Stimulated activated CD4-positive, alpha-beta T cell treated with anti-CD3 and anti-CD28 coated beads, Interleukin-15, amount 100 ng/mL, for 48 hours (primary cell): ENCODE data around the gene RAB40C.

ENCODE experiments used
- DNase-seq, 2 donors: peaks; one replicate each; pipeline ENCODE4 v3.0.0-alpha.2; 2020; ENCODE audit warnings: low read depth in 2 of 2

Gene RAB40C

DNA sequence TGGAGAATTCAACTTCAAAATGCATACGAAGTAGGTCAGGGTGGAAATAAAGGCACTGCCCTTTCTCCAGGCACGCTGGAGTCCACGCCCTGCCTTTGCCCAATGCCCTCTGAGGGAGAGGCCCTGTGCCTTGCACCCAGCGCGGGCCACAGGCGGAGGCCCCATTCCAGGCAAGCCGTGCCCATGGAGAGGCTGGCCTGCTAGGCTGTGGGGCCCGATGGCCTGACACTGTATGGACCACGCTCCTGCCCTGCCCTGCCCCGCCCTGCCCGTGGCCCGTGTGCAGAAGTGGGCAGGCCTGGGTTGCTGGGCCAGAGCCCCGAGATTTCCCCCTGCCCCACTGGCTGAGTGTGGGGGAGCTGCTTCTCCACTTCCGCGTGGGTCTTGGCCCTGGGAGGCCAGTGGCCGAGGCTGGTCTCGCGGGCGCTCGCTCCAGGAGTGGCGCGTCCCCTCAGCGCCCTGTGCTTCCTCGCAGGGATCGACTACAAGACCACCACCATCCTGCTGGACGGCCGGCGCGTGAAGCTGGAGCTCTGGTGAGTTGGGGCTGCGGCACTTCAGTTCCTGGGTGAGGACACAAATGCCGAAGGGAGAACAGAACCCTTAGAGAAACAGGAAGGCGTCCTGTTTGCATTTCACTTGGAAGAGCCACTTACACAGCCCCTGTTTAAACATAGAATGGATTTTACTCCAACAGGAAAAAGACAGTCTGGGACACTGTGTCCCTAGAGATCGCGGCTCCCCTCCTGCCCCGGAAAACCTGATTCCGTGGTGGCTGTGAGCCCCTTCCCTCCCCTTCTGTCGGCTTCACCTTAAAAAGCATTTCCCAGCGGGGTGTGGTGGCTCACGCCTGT, 27.1 kb downstream of the RAB40C start:
- DNase-seq, result no peak

DNA sequence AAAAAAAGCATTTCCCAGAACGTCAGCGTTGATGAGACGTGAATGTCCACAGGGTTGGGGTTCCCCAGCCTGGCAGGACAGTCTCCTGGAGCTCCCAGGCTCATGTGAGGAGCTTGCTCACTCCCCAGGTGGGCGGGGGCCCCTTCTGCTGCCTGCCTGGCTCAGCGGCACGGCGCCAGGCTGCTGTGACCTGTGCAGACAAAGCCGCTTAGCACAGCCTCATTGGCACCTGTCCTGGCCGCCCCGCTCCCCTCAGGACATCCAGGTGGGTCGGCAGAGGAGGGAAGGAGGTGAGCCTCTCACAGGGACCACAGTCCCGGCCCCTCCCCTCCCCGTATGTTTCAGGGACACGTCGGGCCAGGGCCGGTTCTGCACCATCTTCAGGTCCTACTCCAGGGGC, 28.0 kb downstream of the RAB40C start:
- no peak for DNase-seq

DNA sequence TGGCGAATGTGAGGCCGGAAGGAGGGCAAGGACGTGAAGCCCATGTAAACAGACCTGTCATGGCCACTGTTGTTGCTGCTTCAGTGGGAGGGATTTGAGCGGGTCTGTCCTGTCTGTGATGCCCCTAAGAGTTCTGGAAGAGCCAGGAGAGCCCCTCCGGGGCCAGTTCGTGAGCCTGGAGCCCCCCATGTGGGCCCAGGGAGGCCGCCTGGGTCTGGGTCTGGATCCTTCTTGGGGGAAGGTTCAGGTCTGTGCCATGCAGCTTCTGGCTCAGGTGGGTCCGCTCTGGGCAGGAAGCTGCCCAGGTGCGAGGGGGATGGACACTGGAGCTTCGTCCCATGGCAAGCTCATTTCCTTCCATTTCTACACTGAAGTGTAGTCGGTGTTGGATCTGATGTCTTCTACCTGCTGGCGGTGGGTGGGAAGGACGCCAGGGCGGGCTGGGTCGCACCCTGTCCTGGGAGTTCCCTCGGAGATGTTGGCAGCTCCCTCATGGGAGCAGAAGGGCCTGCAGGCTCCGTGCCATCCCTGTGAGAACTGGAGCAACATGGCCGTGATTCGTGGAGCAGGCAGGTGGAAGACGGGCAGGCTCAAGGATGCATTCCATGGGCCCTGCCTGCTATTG, 29.7 kb downstream of the RAB40C start:
- no peak for DNase-seq

DNA sequence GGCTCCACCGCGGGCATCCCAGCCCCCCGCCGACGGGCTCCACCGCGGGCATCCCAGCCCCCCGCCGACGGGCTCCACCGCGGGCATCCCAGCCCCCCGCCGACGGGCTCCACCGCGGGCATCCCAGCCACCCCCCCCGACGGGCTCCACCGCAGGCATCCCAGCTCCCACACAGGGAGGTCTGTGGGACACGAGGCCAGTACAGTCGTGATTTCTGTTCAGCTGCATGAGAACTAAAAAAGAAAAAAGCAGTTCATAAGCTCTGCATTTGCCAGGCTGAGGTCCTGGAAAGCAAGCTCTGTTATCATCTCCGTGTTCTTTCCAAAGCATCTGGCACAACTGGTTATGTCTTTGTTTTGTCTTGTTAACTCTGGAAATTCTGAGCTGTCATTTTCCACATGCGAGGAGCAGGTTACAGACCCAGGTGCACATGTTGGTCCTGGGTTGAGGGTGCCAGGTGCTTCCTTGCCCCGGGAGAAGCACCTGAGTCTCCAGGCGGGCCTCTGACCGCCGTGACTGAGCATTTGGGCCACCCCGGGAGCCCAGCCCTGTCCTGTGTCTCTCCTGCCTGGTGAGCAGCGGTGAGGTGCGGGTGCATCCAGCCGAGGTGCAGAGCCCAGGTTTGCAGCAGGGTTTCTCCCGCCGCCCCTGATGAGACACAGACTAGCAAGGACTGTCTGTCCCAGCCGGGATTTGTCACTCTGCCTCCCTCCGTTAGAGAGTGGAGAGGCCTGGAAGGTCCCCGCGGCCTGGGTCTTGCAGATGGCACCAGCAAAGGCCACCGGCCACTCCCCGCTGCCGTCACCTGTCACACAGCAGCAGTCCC, 31.0 kb downstream of the RAB40C start:
- DNase-seq, result no peak

DNA sequence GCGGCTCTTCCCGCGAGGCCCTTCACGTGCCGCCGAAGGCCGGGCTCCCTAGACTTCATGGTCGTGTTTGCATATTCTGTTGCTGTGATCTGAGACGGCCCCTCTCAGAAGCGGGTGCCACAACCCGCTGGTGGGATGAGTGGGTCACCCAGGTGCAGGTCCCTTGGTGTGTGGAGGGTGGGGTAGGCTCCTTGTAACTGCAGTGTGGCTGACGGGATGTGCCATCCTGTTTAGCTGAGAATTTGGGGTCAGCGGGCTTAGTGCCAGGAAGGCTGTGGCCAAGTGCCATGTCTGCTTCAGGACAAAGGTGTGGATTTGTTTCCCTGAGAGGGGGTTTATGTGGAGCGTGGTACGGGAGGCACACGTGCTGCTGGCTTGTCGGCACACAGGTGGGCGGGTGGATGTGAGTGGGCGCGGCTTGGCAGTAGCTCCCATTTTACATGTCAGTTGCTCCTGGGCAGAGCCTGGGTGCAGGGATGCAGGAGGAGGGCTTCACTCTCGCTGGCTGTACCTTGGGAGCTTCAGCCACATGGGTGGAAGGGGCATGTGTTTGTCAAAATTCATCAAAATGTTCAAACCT, 31.8 kb downstream of the RAB40C start:
- no peak for DNase-seq

DNA sequence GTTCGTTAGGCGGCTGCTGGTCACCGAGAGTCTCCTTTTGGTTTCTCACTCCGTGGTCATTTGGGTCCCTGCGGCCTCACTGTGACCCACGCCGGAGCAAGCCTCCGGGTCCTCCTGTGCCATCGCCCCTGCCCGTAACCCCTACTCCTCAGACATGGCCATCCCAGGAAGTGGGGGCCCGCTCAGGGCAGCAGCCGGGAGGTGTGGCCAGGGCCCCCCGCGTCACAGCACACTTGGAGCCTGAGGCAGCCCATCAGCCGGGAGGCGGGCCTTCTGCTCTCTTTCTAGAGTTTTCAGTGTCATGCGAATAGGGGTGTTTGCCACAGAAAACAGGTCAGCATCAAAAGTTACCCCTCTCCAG, 33.0 kb downstream of the RAB40C start:
- DNase-seq, result no peak

DNA sequence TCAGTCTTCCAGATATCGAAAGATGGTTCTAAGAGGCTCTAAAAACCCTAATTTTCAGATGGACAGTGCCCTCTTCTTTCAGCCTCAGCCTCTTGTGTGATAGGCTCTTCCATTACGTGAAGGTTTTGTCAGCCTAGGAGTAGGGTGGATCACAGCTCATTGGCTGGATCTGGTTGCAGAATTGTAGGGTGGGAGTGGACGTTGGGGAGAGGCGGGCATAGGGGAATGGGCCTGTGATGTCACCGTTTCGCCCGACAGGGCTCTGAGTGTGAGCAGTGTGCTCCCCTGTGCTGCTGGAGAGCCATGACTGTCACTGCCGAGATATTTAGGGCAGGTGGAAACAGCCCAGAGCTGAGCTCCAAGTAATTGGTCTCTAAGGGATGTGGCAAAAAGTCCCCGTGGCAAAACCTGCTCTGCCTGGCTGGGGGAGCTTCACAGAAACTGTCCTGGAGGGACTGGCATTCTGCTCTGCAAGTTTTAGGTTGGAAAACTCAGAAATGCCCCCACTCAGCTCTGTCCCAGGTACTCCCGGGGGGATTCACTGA, 34.7 kb downstream of the RAB40C start:
- no peak for DNase-seq

DNA sequence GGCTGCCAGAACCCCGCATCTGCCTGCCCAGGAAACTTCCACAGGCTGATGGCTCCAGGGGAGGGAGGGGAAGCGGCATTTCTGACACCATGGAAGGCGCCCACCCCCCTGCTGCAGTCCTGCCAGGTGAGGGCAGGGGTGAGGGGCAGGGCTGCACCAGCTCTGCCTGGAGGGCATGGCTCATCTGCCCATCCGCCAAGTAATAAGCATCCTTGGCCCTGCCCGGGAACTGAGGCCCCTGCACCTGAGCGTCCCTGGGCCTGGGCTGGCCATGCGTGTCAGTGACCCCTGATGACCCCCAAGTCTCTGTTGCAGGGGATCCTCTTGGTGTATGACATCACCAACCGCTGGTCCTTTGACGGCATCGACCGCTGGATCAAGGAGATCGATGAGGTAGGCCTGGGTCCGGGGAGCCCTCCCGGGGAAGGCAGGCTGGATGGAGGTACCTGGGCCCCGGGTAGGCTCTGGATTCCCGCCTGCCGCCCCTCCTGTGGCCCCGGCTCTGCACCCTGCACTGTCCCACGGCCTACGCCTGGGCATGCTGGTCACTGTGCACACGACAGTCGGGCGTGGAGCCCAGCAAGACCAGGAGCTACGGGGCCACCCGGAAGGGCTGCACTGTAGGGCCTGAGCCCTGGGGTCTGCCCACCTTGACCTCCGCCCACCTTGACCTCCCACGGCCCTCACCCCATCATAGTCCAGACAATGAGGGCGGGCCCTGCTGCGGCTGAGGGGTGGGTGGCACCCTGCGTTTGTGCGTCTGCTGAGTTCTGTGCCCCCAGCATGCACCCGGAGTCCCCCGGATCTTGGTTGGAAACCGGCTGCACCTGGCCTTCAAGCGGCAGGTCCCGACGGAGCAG, 35.5 kb downstream of the RAB40C start:
- DNase-seq, result no peak

DNA sequence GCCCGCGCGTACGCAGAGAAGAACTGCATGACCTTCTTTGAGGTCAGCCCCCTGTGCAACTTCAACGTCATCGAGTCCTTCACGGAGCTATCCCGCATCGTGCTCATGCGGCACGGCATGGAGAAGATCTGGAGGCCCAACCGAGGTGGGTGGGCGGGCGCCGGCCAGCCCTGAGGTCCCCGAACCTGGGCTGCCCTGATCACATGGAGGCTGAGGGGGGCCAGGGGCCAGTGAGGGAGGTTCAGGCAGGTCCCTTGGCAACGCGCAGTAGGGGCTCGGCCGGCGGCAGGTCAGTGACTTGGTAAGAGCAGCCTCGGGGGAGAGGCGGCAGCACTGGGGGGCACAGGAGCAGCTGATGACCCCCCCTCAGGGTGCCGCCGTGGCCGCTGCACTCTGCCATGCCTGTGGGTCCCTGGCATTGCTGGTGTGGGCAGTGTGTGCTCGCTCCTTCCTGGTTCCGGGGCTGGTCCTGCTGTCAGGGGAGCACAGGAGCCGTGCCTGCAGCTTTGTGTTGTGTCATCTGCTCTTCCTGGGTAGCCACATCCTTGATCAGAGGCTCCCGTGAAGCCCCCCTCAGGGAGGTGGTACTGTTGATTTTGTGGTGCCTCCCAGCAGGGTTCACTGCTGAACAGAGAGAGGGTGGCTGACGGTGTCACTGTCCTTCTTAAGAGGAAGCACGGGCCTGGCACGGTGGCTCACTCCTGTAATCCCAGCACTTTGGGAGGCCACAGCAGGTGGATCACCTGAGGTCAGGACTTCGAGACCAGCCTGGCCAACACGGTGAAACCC, 36.3 kb downstream of the RAB40C start:
- no peak for DNase-seq

DNA sequence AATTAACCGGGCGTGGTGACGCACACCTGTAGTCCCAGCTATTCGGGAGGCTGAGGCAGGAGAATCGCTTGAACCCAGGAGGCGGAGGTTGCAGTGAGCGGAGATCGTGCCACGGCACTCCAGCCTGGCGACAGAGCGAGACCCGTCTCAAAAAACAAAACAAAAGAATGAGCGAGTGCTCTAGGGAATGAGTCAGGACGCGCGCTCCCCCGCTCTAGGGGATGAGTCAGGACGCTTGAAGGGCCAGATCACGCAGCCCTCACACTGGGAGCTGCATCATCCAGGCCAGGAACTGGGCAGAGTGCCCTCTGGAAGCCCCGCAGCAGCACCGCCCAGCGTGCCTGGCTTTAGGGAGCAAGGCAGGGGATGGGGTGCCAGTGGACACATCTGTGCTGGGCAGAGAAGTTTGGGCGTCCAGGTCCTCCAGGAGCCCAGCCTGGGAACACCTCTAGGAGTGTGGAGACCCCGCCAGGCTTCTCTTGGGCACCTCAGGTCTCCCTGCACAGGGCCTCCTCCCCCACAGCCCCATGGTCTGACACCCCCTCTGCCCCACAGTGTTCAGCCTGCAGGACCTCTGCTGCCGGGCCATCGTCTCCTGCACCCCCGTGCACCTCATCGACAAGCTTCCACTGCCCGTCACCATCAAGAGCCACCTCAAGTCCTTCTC, 37.1 kb downstream of the RAB40C start:
- DNase-seq, result no peak

DNA sequence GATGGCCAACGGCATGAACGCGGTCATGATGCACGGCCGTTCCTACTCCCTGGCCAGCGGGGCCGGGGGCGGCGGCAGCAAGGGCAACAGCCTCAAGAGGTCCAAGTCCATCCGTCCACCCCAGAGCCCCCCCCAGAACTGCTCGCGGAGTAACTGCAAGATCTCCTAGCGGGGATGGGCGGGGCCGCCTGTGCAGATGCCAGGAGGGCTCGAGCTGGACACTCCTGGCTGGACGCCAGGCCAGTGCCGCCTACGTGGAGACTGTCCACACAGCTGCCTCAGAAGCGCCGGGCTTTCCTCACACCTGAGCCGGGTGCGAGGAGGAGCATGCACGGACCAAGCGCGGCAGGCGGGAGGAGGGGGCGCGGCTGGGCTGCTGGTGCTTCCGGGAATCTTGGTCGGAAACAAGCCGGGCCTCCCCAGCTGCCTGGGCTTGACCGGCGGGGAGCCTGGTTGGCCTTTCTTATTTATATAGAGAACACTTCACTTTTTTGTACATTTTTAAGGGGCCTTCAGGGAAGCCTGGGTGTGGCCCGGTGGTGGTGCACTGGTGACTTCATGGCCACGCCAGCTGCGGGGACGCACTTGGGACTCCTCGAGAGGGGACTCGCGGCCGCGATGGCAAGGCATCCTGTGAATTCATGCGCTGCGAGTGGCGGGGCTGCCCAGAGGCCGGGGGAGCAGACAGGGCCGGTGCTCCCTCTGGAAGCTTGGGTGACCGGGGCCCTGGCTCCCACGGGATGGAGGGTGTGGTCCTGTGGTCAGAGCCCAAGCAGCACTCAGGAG, 37.8 kb downstream of the RAB40C start:
- DNase-seq, result no peak

DNA sequence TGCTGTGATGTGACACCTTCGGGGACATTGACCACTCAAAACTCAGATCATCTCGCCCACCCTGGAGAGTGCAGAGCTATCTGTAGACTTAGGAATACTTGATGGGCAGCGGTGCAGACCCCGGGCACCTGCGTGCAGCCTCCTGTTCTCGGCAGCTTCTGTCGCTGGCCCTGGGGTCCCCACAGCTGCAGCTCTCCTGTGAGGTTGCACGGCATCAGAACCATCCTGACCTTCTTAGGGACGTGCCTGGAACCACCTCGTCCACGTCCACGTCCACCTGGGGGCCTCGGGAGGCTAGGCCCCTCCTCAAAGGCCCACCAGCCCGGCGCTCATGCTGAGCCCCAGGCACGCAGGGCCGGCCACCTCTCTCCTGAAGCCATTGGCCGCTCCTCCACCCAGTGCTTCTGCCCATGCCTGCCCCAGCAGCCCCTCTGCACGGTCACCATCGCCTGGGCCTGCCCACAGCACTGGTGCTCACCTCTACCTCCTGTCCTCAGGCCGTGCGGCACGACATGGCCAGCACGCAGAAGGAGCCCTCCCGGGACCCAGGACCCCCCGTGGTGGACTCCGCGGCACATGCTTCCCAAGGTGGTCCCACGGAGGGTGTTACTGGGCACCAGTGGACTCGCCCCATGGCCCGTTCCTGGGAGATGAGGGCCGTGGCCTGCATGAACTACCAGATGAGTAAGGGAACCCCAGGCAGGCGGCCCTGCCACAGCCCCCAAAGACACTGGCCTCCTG, 38.6 kb downstream of the RAB40C start:
- no peak for DNase-seq

DNA sequence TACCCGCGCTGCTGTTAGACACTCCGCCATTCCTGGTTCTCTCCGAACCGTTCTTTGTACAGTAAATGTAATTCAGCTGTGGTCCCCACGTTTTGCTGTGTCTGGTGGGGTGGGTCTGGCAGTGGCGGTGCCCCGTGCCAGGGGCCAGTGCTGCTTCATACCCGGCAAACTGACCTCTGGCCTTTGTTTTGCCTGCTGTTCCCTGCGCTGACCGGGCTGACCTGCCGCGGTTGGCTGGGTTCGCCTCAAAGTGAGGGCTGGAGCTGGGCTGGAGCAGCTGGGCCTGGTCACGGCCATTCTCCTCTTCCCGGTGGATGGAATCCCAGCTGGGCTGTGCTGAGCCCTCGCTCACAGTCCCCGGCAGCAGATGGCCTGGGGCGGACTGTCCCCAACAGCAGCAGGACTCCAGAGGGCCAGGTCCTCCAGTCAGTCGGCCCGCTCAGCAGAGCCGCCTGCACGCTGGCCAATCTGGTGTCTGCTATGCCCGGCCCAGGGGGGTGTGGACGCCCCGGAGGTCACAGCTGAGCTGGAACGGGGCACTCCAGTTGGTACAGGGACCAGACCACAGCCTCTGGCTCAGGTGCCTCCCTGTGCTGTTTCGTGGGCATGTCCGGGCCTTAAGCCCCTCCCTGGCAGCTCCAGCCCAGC, 39.4 kb downstream of the RAB40C start:
- no peak for DNase-seq

DNA sequence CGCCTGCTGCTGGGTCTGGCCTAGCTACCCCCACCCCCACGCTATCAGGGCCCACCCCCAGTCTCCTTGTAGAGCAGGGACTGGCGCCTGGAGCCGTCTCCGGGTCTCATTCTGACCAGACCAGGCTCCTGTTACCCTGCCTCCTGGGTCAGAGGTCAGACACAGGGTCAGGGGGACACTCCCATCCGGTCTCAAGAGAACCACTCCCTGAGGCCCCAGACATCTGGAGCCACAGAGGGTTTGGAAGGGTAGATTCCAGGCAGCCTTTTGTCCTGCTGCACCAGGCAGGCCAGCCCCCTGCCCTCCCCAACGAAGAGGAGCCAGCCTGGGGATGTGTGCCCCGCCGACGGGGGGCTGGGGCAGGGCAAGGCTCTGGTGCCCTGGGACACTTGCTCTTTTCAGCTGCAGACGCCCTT, 40.0 kb downstream of the RAB40C start:
- DNase-seq, result no peak

DNA sequence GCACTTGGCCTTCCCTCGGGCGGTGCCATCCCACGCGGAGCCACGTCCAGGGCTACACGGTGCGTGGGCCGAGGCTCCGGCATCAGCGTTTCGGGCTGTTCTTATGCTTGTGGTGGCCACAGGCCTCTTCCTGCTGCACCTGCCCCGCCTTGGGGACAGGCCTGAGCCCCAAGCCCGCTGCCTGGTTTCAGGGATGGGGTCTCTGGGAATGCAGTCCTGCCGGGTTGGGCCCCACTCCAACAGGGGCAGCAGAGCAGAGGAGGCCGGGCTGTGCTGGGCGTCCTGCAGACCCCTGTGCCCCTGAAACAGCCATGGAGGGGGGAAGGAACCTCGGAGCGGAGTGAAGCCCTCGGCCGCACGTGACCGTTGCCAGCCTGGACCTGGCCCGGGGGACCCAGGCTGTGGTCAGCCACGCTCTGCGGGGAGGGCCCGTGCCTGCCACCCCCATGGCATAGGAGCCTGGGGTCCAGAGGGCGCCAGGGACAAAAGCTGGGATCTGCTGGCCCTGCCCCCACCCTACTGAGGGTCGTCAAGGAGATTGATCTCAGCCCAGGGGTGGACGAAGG, 40.5 kb downstream of the RAB40C start:
- DNase-seq, result no peak

DNA sequence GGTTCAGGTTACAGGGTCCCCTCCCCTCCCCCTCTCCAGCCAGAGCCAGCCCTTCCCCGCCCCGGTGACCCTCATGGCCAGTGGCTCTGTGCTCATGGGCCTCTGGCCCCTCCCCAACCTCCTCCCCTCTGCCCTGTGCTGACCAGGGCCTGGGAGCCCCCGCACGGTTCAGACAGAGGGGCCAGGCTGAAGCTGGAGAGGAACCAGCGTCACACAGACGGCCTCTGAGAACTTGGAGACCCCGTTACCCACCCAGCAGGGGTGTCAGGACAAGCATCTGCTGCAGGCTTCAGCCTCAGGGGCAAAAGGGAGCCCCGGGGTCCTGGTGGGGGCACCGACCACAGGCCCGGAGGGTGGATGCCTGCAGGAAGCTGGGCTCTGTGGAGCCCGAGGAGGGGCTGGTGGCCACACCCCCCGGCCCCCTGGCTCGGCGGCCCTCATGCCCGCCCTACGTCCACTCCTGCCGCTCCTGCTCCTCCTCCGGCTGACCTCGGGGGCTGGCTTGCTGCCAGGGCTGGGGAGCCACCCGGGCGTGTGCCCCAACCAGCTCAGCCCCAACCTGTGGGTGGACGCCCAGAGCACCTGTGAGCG, 41.0 kb downstream of the RAB40C start, which contains the start of gene WFIKKN1:
Gene WFIKKN1, plus strand, starts transcription at position 171 of the 591 bp plus-strand sequence. Its CDS starts 269 bp downstream, at position 440.
- no peak for DNase-seq
